Cerebellar nuclear complex (tissue), 1 donor: Measurements from ENCODE around the gene KCND3.
A peak's percentile ranks its signal among the peaks of the same experiment; 100 is the strongest.

Experiments used
- DNase-seq, 2 experiments: peaks; one replicate each; lab custom pipeline; 2025; lab: John Stamatoyannopoulos, UW

KCND3 gene

DNA sequence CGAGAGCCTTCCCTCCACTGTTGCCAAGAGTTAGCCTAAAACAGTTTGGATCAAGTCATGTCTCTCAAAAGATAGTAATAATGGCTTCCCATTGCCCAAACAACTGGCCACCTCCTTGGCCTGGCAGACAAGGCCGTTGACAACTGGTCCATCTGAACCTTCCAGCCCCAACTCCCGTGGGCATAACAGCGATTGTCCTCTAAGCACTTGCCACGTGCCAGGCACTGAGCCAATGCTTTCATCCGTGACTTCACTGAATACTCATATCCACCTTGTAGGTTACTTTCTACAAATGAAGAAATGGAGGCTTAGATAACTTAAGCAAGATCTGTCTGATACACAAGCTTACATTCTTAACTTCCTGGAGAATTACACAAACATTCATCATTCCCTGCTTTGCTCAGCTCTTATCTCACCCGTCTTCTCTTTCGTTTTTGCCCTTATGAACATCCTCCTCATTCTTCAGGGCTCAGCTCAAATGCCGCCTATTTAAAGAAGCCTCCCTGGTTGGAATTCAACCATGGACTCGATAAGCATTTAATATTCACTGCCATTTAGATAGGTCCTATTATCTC is 106.4 kb downstream of the KCND3 start:
- DNase-seq = no peak

DNA sequence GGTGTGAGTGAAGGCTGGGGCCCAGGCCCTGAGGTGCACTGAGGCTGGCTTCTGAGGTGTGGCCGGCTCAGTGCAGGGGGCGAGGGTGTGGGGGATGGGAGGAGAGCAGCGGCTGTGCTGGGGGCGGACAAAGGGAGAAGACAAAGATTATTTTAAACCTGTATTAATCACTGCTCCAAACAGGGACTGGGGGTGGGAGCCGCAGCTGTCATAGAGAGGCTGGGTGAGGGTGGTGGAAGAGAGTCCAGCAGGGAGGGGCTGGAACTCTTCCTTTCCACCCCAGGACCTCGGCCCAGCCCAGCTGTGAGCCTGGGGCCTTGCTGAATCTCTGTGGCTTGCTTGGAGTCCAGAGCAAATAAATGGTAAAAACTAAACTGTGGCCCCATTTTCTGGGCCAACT is 106.9 kb downstream of the KCND3 start:
- DNase-seq = no peak

DNA sequence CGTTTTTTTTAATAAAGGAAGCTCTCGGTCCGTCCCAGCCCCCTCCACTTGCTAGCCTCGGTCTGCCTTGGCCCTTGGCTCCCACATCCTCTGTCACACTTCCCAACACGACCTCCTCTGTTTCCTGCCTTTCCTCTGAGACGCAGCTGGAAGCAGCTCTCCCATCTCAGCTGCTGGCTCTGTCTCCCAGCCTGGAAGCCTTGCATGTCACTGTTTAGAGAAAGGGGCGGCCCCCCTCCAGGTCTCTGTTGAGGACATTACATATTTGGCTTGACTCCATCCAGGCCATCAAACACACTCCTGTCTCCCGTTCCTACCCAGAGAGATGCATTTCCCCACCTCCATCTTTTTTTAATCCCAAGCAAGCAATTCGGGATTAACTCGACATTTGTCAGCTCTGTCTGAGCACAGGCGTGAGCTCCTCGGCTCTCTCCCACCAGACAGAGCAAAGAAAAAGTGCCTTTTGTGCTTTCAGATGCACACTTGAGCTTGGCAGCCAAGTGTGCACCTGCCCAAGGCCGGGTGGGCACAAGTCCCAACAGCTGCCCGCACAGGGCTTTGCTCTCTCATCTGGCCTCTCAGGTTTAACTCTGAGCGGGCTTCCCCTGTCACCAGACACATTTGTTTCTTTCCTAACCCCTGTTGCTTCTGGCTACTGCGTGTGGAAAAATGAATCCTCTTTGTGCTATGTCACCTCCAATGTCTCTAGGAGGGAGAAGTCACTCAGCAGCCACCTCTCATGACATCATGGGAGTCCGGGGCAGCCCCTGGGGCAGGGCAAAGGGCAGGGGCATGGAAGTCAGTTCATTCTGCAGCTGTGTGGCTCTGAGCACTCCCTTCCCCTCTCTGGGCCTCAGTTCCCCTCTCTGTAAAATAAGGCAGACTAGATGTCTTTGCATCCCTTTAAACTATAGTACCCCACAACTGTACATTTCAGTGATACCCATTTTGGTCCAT is 108.3 kb downstream of the KCND3 start:
- DNase-seq = no peak

DNA sequence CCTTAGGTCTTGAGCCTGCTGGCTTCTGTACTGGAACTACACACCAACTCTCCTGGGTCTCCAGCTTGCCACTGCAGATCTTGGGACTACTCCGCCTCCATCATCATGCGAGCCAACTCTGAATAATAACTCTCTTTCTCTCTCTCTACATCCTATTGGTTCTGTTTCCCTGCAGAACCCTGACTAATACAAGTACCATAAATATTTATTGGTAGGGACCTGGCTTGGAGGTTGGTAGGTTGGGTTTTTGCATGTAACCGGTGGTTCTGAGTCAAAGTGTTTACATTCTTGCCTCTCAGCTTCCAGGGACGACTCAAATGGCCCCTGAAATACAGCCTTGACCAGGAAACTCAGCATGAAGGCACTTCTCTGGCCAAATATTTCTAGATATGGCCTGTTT is 110.4 kb downstream of the KCND3 start:
- DNase-seq = no peak

DNA sequence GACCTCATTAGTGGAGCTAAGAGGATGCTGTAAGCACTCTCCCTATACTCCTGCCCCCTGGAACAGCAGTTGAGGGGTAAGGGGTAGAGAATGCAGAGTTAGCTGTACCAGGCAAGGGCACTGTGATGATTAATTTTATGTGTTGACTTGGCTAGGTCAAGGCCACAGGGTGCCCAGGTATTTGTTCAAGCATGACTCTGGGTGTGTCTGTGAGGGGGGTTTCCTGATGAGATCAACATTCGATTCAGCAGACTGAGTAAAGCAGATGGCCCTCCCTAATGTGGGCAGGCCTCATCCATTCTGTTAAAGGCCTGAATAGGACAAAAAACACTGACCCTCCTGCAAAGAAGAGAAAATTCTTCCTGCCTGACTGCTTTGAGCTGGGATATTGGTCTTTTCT is 110.8 kb downstream of the KCND3 start:
- no peak for DNase-seq

DNA sequence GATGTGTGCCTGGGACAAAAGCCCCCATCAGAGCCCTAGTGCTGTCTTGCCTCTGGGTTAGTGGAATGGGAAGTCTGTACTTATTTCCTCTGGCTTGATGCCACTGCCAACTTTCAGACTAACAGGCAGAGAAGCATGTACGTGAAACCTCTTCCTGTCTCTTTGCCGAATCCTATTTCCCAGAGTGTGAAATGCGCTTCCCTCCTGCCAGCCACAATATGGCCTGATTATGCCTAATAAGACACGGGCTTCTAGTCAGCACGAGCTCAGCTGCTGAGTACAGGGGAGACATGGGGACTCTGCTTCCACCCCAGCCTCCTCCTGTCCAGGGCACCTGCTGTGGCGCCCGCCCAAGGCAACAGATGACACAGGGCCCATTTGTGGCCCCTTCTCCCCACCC is 111.4 kb downstream of the KCND3 start:
- DNase-seq = no peak

DNA sequence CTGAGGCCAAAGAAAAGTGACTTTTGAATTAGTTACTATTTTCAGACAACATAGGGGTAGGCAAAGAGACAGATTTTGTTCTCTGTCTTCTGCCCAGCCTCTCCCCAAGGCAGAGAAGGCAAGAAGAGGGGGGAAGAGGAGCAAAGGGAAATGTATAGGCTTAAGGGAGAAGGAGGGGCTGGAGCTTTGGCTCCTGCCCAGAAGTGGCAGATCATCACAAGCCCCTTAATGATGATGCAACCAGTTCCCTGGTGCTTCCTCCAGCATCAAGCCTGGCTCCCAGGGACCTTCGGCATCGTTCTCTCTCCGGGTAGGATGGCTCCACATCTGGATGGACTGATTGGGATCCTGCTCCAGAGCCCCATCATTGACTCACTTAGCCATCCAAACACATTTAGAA is 112.8 kb downstream of the KCND3 start:
- no peak for DNase-seq

DNA sequence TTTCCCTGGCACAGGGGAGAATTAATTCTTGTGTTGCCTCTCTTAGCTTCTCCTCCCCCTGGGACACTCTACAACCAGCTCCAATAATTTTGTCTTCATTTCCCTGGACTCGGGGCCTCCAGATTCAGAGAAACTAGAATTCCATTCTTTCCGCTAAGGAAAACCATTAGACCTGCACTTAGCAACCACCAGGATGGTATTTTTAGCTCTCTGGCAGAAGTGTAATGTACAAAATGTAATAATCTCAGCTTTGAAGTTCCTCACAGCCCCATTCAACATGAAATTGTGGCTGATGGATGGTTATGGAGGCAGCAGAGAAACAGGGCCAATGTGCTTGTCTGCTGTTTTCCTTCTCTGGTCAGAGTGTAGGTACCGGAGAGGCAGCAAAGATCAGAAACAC is 113.8 kb downstream of the KCND3 start:
- no peak for DNase-seq

DNA sequence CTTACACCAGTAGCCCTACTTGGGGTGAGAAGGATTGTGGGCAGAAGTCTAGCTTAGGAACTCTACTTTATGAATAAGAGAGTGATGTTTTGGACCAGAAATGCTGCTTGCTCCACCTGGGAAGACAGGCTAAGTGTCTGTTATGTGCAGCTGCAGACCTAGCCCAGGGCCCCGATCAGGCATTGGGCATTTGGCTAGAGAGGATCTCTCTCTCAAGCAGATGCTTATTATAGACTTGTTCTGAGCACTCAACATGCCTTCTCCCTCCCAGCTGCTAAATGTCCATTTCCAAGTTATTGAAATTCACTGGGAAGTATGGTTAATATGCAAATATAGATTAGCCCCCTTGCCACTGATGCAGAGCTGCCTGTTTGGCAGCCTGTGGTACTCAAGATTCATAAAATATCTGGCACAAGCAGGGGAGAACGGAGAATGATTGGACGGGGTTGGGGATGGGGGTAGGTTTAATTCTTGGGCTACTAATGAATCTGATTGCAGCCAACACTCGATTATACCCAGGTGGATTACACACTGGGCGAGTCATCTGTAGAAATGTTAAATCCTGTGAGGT is 115.9 kb downstream of the KCND3 start:
- no peak for DNase-seq

DNA sequence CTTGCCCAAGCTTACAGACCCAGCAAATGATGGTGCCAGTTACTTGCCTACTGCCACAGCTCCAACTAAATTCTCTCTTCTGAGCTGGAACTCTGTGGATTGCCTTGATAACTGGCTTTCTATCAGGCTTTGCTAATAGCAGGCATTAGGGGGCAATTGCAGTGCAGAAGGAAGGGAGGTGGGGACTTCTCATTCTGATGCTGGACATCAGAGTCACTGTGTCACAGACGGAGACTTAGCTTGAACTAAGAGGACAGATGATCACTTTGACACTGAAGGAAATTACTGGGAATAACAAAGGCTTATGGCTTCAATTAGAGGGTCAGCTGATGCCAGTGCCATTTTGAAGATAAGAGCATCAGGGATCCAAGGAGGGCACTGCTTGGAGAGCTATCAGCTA is 119.3 kb downstream of the KCND3 start:
- DNase-seq = no peak

DNA sequence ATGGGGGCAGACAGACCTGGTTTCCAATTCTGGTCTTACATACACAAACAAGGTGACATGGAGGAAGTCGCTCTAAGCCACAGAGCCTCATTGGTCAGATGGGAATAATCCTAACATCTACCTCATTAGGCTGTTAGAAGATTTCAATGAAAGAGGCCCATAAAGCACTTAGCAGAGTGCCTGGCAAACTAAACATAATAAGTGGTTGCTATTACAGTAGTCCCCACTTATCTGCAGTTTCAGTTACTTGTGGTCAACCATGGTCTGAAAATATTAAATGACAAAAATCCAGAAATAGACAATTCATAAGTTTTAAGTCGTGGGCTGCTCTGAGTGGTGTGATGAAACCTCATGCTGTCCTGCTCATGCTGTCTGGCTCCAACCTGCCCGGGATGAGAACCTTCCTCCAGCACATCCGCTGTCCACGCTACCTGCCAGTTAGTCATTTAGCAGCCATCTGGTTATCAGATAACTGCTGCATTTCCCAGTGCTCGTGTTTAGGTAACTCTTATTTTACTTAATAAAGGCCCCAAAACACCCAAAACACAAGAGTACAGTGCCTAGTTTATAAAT is 121.5 kb downstream of the KCND3 start:
- DNase-seq = peak; percentile 23 to 30

DNA sequence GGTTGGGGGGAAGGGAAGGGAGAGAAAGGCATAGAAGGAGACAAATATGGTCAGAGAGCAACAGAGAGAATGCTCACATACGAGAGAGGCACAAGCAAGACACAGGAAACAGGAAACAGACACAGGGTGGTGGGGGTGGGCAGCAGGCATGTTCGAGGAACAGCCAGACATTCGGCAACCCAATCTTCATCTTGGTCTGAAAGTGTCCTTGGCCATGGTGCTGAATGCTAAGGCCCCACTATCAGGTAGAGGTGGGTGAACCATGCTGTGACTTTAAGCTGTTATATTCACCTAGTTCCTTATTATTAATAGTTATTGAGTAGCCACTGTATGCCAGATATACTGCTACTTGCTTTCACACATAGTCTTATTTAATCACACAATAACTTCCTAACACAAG is 124.6 kb downstream of the KCND3 start:
- no peak for DNase-seq

DNA sequence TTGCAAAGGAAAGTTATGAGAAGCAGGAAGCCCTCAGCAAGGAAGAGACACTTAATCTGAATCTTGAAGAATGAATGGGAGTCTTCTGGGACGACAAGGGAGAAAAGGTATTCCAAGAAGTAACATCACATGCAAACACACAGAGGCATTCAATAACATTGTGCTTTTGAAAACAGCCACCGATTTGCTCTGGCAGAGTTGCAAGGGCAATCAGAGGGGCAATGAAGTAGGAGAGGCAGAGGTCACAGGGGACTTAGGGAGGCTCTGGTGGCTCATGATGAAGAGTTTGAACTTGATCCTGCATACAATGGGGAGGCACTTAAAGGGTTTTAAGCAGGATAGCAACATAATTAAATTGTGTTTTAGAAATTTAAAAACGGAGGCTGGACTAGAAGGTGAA is 126.1 kb downstream of the KCND3 start:
- DNase-seq = no peak

DNA sequence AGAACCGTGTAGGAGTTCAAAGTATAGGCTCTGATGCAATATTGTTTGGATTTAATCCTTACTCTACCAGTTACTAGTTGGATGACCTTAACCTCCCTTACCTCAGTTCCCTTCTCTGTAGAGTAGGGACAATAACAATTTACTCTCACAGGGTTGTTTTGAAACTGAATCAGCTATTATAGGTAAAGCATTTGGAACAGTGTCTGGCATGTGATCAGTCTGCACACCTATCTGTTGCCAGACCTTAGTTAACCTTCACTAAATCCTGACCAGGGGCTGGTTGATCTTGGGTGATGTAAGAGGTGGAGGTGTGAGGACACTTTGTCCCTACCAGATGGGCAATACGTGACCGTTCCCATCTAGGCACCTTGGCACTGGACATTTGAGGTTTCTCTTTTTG is 126.9 kb downstream of the KCND3 start:
- no peak for DNase-seq

DNA sequence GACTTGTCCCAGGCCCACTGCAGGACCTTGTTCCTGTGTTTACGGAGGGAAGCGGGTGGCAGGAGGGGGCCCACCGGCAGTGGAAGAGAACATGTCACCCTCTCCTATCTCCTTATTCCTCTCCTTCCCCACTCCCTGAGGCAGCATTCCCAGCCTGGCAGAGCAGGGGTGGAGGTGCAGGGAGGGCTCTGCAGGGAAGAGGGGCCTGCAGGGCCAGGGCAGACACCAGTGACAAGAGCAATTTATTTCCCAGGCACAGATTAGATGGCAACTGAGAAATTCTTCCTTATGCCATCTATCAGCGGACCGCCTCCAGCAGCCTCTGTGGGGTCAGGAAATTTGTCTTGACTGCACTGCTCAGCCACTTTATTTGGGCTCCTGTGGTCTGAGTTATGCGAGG is 127.9 kb downstream of the KCND3 start:
- DNase-seq = no peak

DNA sequence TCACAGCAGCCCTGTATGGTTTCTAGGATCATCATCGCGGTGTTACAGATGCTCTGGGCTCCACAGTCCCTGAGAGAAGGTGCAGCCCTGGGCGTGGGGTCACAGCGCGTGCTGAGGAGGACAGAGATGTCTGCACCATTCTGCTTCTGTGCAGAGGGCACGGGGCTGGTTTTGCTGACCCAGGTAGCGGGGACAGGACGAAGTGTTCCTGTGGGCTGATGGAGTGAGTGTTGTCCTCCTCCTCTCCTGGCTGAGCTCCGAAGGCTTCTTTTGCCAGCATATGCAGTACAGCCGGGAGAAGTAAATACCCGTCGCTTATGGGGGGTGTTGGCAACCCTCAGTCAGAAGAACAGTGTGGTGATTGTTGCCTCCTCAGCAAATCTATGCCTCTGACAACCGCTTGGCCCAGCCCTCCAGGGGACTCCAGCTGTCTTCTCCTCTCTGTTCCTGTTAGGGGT is 132.2 kb downstream of the KCND3 start:
- DNase-seq = peak; percentile 36 to 61

DNA sequence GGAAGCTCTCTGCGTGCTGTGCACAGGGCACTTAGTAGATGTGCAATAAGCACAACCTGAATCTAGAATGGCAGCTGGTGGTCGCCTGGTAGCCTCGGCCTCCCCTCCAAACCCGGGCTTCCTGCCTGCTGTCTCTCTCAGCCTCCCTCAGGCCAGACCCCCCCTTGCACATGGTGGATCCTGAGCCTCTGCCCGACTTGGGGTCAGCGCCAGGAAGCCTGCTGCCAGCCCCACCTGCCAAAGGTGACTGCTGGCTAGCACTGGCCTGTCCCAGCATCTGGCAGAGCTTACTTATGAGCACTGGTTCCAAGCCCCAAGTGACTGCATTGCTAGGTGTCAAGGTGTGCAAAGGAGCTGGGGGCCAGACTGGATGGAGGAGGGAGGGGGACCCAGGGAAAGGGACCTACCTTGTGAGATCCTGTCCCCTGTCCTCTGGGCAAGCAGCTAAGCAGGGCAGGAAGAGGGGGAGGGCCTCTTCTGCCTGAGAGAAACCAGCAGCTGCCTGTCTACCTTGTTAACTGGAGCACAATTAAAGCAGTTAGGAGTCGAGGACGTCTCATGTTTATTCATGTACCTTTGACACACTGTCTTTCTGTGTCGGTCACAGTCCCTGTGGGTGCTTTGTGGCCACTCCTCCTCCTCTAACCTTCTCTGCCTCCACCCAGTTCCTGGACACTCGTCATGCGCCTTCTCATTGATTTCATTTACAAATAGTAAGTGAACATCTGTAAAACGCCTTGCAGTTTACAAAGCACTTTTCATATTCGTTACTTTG is 132.9 kb downstream of the KCND3 start:
- DNase-seq = no peak

DNA sequence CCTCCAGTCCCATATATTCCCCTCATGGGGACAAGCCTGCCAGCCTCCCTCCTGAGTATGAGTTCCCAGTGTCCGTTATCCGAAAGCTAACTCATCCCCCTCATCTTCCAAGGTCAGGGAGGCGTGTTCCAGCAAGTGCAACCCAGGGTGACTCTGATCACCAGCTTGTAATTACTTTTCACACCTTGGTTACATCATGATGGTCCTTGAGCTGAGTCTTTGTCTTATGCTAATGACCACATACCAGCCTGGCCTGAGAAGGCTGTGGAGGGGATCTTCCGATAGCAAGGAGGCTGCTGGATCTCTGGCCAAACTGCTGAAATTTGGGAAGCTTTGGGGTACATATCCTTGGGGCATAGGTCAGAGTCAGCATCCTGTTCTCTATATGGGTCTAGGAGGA is 134.2 kb downstream of the KCND3 start:
- no peak for DNase-seq

DNA sequence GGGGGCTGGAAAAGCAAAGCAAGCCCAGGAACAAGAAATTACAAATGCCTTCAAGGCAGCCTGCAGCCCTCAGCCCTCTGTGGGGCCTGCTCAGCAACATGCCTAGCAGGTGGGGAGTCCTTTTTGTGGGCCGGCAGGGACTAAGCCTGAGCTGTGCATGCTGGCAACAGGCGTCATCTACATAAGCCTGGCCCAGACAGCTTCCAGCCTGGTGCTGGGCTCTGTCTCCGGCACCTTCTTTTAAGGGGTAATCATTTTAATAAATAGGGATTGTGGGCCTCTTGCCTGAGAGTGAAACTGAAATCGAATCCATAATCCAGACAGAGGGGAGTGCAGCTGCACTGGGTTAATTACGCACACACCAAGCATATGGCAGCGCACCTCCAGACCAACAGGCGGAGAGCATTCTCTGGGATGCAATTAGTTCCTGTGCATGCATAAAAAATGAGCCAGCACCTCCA is 137.2 kb downstream of the KCND3 start:
- peak in 1 of 2 experiments; percentile 26 for DNase-seq

DNA sequence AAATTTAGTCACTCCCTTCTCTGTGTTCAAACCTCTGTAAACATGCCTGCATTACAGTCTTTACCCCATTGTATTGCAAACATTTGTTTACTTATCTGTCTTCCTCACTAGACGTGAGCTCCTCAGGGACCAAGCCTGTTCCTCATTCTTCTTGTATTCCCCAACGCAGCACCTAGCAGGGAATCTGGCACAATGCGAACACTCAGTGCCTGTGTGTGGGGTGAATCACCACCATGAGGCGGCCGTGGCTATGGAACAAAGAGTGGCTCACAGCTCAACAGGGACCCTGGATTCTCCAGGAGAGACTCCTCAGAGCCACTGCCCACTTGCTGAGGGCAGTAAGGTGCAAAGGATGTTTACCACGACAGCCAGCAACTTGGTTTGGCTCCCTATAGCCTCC is 137.9 kb downstream of the KCND3 start:
- no peak for DNase-seq

DNA sequence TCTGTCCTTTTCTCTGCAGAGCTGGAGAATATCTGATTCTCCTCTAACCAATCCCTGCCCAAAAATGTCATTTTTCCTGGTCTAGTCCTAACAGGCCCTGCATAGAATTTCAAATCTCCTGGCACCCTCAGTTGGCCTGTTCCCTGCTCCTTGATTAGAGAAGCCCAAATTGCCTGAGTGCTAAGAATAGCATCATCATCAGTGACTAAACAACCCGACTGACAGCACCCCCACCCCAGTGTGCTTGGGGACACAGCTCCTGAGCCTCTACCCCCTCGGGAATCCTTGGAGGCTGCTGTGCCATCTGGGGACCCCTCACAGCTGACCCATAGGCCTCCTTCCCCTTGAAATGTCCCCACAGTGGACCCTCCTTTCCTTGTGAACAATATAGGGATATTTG is 139.4 kb downstream of the KCND3 start:
- DNase-seq = no peak
